Lung microvascular endothelial cell (primary cell): ENCODE results near the gene CORO2A. TPM values are rescaled to one million over a fixed set of nuclear protein-coding genes. Genes with fewer than 3 reads are reported as not detected.

Experiments used
- DNase-seq, 2 donors: peaks; one replicate each; pipeline versions ENCODE4 v3.0.0 to v3.0.0-alpha.2; 2010; ENCODE audit warnings: low read depth in 2 of 2
- total RNA-seq: library from RNA; depleted of rRNA; stranded (reverse); fragments of >200 nt; gene quantifications from 2 replicates; pipeline ENCODE4 v1.2.1, GENCODE V29; 2014

Gene CORO2A, protein sequence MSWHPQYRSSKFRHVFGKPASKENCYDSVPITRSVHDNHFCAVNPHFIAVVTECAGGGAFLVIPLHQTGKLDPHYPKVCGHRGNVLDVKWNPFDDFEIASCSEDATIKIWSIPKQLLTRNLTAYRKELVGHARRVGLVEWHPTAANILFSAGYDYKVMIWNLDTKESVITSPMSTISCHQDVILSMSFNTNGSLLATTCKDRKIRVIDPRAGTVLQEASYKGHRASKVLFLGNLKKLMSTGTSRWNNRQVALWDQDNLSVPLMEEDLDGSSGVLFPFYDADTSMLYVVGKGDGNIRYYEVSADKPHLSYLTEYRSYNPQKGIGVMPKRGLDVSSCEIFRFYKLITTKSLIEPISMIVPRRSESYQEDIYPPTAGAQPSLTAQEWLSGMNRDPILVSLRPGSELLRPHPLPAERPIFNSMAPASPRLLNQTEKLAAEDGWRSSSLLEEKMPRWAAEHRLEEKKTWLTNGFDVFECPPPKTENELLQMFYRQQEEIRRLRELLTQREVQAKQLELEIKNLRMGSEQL
- total RNA-seq: 0.20 and 0.22 TPM in 2 replicates

DNA sequence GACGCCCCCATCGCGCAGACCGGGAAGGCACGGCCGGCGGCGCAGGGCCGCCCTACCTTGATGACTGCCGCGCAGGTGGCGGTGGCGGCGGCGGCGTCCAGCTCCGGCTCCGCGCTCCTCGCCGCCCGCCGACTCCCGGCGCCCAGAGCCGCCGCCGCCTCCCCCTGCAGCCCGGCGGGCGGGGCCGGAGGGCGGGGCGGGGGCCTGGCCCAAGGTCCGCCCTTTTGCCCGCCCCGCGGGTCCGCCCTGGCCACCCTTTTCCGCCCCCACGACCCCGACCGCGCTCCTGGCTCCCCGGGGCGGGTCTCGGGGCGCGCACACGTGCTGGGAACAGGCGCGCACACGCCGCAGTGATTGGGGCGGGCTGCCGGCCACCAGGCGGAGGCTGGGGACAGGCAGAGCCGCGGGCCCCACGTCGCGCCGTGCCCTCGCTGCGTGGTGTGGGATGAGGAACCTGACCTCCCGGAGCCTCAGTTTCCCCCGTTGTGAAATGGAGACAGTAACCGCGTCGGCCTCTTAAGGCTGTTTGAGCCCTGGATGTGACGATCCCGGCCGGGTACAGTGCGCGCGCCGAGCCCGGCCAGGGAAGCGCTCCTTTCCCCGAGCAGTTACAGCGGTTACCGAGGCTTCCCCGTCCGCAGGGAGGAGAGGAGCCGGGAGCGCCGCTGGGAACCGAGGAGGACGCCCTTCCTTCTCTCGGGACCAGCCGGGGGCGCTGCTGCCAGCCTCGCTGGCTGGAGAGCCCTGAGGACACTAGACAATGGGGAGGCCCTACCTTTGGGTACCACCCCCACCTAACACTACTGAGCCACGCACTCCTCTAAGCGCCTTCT lies at the start of gene CORO2A:
TSS of gene CORO2A (minus strand) at position 135 of the 833 bp plus-strand sequence. CDS start 34,977 bp downstream, outside the sequence.
- peak; percentile 71 to 73 for DNase-seq

DNA sequence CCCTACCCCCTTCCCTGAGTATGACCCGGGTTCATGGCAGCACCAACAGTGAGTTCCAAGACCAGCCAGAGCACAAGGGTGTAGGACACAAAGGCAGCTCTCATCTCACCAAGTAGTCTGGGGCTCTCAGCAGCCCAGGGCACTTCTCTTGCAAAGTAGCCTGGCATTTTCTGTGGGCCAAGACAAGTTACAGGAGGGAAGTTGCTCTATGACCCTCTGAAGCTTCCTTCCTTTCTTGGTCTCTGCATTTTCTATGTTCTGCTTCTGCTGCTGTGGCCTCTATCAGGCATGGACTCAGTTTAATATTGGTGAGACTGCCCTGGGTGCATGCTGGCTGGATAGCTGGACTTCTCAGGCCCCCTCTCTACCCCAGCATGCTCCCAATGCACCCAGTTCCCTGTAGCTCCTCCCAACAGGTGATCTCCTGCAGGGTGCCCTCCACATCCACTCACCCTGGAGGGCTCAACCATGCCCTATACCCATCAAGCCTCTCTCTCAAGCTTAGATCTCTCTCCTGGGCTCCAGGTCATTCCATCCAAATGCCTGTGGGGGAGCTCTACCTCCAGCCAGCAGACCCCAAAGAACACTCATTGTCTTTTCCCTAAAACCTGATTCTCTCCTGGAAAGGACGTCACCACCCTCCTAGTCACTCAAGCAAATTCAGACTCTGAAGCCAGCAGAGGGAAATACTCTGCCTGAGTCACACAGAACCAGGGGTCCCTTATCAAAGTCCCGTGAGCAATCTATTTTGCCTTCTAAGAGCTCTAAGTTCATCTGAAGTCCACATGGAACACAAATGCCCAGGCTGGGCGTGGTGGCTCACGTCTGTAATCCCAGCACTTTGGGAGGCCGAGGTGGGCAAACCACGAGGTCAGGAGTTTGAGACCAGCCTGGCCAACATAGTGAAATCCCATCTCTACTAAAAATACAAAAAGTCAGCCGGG lies 49.2 kb upstream of the CORO2A start:
- no peak for DNase-seq

DNA sequence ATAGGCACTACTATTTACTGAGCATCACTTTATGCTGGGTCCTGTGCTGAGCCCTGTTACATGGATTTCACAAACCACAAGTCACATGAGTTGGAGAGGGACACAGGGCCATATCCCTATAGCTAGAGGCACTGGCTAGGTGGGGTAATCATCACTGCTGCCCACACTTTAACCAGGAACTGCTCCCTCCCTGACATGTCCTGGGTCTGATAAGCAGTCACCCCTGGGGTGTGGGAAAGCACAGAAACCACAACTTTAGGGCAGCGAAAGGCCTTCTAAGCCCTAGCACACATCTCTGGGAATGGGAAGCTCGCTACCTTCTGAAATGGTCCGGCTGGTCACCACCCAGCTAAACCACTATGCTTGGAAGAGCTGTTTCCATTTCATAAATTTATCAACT lies 48.0 kb upstream of the CORO2A start:
- DNase-seq: no peak

DNA sequence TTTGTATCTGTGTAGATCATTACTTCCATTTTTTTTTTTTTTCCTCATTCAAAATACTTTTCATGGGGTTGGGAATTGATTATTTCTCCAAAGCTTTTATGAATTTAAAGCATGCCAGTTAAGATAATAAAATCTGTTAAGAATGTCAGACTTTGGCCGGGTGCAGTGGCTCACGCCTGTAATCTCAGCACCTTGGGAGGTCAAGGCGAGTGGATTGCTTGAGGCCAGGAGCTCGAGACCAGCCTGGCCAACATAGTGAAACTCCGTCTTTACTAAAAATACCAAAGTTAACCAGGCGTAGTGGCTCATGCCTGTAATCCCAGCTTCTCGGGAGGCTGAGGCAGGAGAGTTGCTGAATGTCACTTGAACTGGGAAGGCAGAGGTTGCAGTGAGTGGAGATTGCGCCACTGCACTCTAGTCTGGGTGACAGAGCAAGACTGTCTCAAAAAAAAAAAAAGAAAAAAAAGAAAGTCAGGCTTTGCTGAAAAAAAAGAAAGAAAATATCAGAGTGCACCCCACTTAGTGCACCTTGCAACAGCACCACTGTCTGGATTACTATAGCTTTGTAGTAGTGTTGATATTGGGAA lies 44.6 kb upstream of the CORO2A start:
- no peak for DNase-seq

DNA sequence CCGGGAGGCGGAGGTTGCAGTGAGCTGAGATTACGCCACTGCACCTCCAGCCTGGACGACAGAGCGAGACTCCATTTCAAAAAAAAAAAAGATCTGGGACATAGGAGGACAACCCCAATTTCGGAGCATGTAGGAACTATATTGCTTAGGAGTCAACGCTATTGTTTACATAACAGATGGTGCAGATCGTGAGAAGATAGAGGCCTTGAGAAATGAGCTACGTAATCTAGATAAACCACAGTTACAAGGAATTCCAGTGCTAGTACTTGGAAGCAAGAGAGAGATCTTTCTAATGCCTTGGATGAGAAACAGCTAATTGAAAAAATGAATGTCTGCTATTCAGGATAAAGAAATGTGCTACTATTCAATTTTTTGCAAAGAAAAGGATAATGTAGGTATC lies 42.7 kb upstream of the CORO2A start:
- no peak for DNase-seq

DNA sequence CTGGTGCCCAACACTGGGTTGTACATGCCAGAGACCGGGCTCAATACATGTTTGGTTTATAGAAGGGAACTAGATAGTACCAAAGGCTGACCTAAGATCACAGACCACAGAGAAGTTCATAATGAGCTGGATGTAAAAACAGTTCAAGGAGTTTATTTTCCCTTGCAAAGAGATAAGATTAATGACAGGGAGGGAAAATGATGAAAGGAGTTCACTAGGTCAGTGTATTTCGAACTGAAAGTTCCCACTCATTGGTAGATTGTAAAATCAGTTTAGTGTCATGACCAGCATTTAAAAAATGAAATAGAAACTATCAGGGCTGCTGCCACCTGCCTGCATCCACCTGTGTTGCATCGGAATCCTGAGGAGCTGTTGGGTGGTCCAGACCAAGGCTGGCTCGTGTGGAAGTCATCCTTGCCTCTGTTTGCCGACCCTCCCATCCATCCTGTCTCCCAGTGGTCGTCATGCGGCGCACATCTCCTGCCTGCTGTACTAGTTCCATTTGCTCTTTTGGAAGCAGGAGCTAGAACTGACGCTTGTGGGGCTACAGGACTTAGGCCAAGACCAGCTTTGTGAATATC lies 41.9 kb upstream of the CORO2A start:
- DNase-seq: no peak

DNA sequence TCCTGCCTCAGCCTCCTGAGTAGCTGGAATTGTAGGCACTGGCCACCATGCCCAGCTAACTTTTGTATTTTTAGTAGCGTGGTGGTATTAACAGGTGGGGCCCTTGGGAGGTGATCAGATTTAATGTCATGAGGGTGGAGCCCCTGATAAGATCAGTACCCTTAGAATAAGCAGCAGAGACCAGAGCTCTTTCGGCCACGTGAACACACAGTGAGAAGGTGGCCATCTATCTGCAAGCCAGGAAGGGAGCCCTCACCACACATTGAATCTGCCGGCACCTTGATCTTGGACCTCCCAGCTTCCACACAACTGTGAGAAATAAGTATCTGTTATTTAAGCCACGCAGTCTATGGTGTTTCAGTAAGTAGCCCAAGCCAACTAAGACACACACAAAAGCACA lies 40.5 kb upstream of the CORO2A start:
- DNase-seq: no peak

DNA sequence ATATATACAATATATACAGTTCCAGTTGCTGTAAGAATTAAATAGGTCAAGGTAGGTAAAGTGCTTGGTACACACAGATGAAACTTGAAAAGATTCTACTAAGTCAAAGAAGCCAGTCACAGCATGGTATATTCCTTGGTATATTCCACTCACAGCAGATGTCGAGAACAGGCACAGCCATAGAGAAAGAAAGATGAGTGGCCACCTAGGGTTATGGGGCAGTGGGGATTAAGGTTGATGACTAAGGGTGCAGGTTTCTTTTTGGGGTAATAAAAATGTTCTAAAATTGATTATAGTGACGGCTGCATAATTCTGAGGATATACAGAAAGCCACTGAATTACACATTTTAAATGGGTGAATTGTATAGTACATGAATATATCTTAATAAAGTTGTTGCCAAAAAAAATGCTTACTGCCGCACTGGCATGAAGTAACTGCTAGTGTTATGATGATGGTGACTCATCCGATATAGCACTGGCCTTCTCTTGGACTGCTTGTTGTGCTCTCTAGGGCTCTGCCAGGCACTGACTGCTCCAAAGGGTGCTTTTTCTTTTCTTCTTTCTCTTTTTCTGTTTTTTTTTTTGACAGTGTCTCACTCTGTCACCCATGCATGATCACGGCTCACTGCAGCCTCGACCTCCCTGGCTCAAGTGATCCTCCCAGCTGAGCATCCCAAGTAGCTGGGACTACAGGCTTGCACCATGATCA lies 39.5 kb upstream of the CORO2A start:
- peak; percentile 51 to 83 for DNase-seq

DNA sequence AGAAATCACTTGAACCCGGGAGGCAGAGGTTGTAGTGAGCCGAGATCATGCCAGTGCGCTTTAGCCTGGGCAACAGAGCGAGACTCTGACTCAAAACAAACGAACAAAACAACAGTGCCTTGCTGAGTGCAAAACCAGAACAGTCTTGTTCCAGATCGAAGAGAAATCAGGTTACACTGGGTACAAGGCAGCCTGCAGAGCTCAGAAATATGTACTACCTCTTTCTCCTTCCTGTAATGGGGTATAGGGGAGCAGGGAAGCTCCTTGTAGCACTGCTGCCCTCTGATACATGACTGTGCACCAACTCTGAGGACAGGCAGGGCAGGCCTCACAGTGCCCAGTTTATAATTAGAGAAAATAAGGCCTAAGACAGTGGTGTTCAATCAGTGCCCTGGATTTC lies 38.4 kb upstream of the CORO2A start:
- no peak for DNase-seq

DNA sequence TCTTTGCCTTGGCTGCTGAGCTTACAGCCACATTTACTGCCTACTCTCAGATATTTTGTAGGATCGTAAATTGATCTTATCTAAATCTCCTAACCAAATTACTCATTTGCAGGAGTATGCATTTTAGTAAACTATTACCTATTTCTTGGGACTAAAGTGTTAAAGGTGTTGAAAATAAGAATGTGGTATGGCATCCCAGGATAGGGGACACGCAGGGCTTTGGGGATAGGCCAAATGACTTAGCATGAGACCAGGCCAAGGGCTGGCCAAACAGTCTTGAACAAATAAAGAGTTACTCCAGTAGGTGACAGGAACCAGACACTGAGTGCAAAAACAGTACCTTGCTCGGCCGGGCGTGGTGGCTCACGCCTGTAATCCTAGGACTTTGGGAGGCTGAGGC lies 37.9 kb upstream of the CORO2A start:
- no peak for DNase-seq

DNA sequence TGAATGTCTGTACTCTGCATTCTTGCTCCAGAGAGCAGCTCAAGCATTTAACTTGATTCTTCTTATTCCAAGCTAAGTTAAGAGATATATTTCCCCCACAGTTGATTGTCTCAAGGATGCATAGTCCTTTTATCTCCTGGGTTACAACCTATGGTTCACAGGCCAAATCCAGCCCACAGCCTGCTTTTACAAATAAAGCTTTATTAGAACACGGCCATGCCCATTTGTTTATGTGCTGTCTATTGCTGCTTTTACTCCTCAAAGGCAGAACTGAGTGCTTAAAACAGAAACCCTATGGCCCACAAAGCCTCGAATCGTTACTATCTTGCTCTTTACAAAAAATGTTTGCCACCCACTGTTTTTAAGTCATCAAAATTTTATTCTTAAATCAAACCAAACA lies 37.2 kb upstream of the CORO2A start:
- DNase-seq: no peak

DNA sequence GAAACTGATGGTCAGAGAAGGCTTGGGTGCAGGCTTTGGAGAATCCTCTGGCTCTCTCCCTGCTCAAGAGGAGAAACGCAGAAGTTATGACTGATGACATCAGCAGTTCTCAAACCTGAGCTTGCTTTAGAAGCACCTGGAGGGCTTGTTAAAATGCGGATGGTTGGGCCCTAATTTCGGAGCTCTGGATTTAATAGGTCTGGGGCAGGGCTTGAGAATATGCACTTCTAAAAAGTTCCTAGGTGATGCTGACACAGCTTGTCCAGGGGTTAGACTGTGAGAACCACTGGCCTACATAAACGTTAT lies 36.6 kb upstream of the CORO2A start:
- DNase-seq: no peak

DNA sequence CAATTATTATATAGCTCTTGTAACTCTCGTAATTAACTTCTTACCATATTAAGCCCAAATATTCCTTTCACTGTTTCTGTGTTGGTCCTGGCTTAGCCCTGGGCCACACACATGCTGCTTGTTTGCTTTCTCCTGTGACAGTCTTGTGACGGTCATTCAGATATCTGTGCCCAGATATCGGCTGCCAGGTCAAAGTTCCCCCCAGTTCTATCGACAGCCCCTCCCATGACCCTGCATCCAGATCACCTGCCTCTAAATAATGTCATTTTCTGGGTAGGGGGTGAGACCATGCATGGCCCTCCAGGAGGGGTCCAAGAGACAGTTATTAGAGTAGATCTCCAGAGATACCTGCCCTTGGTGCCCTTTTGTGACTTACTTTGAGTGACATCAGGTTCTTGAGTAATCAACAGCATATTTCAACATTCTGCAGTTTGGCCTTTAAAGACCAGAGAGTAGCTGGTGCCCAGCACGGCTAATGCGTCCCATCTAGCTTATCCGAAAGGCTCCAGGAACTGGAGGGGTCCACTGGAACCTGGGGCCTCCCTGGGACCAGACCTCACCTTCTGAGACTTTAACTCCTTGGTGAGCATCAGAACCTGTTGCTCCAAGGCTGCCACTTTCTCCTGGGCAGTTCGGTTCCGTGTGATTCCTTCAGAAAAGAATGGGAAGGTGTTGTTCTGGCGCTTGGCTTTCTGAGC lies 36.1 kb upstream of the CORO2A start:
- DNase-seq: no peak

DNA sequence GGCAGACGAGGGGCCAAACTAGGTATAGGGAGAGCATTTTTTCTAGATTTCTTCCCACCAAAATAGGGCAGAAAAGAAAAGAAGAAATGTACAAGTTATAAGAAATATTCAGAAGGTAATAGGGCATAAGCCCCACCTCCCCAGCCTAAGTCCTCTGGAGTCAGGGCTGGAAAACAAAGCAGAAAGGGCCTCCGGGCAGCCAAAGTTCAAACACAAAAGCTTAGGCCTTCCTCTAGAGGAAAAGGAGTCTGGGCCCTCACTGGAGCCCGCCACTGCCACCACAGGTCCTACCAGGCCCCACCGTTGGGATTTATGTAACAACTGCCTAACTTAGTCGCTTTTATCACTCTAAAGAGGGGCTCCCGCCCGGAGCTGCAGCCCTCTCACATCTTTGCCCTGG lies 35.4 kb upstream of the CORO2A start:
- DNase-seq: no peak

DNA sequence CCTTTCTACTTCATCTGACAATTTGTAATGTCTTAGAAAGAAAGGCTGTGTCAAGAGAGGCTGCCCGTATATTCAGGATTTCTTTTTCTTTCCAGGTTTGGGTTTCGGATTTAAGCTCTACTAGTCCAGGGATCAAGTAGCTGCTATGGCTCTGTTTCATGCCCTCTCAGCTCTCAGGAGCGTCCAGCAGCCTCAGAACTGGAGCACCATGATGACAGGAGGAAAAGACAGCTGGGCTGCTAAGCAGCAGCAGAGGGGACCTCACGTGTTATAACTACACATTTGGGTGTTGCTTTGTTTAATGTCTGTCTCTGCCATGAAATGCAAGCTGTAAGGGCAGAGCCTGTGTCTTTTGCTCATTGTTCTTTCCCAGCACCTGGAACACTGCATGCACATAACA lies 34.5 kb upstream of the CORO2A start:
- DNase-seq: no peak

DNA sequence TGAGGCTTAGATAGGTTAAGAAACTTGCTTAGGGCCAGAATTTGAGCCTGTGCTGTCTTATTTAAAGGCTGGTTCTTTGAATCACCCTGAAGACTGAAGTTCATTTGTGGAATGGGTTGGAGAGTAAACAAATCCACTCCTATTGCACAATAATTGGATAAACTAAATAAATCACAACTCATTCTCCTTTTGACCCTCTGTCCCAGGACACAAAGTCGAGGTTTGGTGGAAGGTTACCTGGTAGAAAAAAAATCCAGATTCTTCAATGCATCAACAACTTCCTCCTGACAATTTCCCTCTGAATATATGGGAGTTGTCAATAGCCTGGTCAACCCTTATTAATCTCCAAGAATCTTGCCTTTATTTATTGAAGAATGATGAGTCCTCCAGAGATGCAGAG lies 34.1 kb upstream of the CORO2A start:
- DNase-seq: no peak

DNA sequence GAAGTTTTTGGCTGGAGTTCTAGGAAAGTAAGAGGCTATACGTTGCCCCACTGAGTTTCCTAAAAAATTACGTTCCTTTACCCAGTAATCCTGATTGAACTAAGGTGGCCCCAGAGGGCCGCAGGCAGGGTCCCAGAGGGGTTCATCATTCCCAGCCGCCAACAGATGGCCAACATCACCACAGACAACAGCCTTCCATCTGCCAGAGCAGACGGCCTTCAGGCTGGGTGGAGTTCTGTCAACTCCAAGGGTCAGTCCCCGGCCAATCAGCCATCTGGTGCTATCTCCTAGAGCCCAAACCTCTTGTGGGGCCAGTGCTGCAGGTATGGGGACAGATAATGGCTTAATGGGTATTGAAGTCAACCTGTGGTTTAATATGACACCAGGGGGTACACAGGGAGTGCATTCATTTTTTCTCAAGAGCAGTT lies 32.6 kb upstream of the CORO2A start:
- no peak for DNase-seq

DNA sequence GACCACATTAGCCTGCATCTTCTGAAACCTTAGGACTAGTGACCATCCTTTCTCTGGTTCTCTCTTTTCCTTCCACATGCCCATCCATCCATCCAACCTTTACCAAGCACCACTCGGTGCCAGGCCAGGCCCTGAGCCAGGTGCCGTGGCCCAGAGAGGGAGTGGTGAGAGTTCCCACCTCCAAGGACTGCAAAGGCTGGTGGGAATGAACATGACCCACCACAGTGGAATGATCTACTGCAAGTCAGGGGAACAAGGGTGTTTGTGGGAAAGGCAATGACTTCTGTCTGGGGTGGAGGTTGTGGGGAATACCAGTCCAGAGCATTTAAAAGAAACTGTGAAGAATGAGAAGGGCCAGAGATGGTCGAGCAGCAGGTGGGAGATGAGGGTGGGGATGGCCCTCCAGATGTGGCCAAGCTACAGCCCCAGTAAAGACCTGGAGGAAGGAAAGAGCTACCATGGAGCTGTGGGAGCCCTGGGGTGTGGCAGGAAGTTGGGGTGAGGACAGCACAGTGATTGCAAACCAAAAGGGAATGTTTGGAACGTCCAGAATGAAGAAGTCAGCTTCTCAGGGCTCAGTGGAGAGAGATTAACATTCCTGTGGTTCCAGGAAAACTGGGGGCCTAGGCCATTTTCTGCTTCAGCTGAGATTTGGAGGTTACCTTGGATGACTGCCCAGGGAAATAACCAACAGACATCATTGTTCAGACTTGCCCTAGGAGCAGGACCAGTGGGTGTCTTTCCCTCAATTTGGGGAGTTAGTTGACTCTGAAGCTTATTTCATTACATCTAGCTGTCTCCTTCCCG lies 30.7 kb upstream of the CORO2A start:
- peak; percentile 15 to 87 for DNase-seq

DNA sequence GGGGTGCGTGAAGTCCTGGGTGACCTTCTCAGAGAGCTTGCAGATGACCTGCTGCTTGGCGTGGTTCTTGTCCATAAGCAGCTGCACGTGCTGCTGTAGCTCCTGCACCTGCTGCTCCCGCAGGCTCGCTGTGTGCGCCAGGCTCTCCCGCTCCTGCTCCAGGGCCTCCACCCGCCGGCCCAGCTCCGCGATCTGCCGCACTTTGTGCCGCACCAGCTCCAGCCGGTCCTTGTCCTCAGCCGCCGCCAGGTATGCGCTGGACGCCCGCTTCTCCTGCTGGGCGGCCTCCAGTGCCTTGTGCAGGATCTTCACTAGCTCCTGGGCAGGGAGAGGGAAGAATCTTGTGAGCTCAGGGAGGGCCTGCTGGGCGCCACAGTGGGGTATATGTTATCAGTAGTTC lies 28.5 kb upstream of the CORO2A start:
- DNase-seq: no peak
